Measurements from ENCODE around the gene ADAMTS6.

ADAMTS6 gene

GRCh38 chr5:65475895-65476294, 5.8 kb downstream of the ADAMTS6 start:
- H3K4me1 ChIP-seq: no peaks in the 10 kb centered on the region
- peaks cover under 1% of the 10 kb centered on the region for H3K27me3 ChIP-seq

DNA sequence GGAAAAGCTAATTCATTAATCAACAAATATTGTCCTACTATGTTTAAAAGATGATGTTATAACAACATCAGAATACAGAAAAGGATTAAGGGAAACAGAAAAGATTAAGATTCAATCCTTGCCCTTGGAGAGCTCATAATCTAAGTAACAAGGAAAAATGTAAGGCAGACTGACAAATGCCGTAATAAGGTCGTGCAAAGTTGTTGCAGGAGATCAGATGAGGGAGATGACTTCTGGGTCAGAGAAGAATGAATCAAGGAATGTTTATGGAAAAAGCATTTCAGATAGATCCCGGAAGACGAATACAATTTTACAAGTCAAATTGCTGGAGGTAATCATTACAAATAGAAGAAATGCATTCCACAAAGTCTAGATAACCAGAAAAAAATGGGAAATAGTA, 6.4 kb downstream of the ADAMTS6 start:
- Histone ChIP-seq H3K4me3 (ENCODE audit: low read depth, low read length) (no peak overlapping the region), H3K27me3 (peaks cover 4% of the 10 kb centered on the region), H3K36me3 (no peaks in the 10 kb centered on the region), H3K9me3 (no peaks in the 10 kb centered on the region), H3K4me1 (no peaks in the 10 kb centered on the region)
- TF ChIP-seq, protein P1, sequence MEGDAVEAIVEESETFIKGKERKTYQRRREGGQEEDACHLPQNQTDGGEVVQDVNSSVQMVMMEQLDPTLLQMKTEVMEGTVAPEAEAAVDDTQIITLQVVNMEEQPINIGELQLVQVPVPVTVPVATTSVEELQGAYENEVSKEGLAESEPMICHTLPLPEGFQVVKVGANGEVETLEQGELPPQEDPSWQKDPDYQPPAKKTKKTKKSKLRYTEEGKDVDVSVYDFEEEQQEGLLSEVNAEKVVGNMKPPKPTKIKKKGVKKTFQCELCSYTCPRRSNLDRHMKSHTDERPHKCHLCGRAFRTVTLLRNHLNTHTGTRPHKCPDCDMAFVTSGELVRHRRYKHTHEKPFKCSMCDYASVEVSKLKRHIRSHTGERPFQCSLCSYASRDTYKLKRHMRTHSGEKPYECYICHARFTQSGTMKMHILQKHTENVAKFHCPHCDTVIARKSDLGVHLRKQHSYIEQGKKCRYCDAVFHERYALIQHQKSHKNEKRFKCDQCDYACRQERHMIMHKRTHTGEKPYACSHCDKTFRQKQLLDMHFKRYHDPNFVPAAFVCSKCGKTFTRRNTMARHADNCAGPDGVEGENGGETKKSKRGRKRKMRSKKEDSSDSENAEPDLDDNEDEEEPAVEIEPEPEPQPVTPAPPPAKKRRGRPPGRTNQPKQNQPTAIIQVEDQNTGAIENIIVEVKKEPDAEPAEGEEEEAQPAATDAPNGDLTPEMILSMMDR (IDR thresholded peaks at IDR 0.05; ENCODE audit: low read depth, low read length): no peak
- no peak for DNase-seq

More at GRCh38 chr5:65475895-65476294, 5.8 kb downstream of the ADAMTS6 start:
- Histone ChIP-seq H3K9me3 (no peaks in the 10 kb centered on the region), H3K36me3 (no peaks in the 10 kb centered on the region), H3K4me3 (ENCODE audit: low read depth, low read length) (no peak overlapping the region)
- TF ChIP-seq, protein P1 (IDR thresholded peaks at IDR 0.05; ENCODE audit: low read depth, low read length): no peak
- DNase-seq: no peak

- Histone ChIP-seq H3K4me3 (ENCODE audit: low read depth, low read length) (no peak overlapping the region), H3K36me3 (no peaks in the 10 kb centered on the region), H3K9me3 (no peaks in the 10 kb centered on the region), H3K4me1 (no peaks in the 10 kb centered on the region), H3K27me3 (peaks cover 4% of the 10 kb centered on the region)
- DNase-seq: no peak
- TF ChIP-seq, protein P1 (IDR thresholded peaks at IDR 0.05; ENCODE audit: low read depth, low read length): no peak
Observed at GRCh38 chr5:65474130-65474711, 7.5 kb downstream of the ADAMTS6 start.

GRCh38 chr5:65468633-65469032, 13.1 kb downstream of the ADAMTS6 start:
- TF ChIP-seq, protein P1 (IDR thresholded peaks at IDR 0.05; ENCODE audit: low read depth, low read length): no peak
- no peak for DNase-seq
- H3K27me3 ChIP-seq: peaks cover 7% of the 10 kb centered on the region
- no peaks in the 10 kb centered on the region for H3K4me1 ChIP-seq
- no peaks in the 10 kb centered on the region for H3K9me3 ChIP-seq
- no peaks in the 10 kb centered on the region for H3K36me3 ChIP-seq
- no peak overlapping the region for H3K4me3 ChIP-seq (ENCODE audit: low read depth, low read length)

GRCh38 chr5:65462139-65462705, 19.5 kb downstream of the ADAMTS6 start:
- TF ChIP-seq, protein P1 (IDR thresholded peaks at IDR 0.05; ENCODE audit: low read depth, low read length): no peak
- Histone ChIP-seq H3K36me3 (no peaks in the 10 kb centered on the region), H3K9me3 (no peaks in the 10 kb centered on the region), H3K27me3 (no peaks in the 10 kb centered on the region; the same call in 1 of the 2 replicates), H3K4me1 (no peaks in the 10 kb centered on the region), H3K4me3 (ENCODE audit: low read depth, low read length) (no peak overlapping the region)
- no peak for DNase-seq

DNA sequence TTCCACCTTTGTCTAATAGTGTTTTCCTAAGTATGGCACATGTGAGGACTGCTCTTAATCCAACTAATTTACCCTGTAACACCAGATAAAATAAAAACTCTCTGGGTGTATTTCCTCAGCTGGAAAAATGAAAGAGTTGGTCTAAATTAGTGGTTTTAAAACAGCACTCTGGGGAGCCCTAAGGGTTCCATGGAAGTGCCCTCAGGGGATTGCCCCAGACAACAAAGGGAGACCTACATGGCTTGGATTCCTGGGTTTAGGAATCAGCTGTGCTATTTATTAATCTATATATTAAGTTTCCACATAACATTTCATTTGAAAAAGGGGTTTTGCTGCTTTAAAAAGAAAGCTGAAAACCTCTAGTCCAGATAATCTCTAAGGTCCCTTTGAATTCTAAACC, 20.2 kb downstream of the ADAMTS6 start:
- Histone ChIP-seq H3K4me1 (no peaks in the 10 kb centered on the region), H3K27me3 (no peaks in the 10 kb centered on the region; the same call in 1 of the 2 replicates), H3K9me3 (no peaks in the 10 kb centered on the region), H3K4me3 (ENCODE audit: low read depth, low read length) (no peak overlapping the region), H3K36me3 (no peaks in the 10 kb centered on the region)
- TF ChIP-seq, protein P1 (IDR thresholded peaks at IDR 0.05; ENCODE audit: low read depth, low read length): no peak
- no peak for DNase-seq
